Endothelial cell of umbilical vein (primary cell): Measurements from ENCODE around the gene KIF3B. TPM values are rescaled to one million over a fixed set of nuclear protein-coding genes. Genes with fewer than 3 reads are reported as not detected.
"Not testable (repeated sequence)": the region's sequence is repeated elsewhere in the genome, so short reads cannot be mapped to it uniquely, and the experiment has no call there.

Experiments
- BruUV-seq: library from RNA; stranded (reverse); fragments of 400-500 nt; replicated peaks from 2 replicates; lab custom pipeline; 2021; lab: Mats Ljungman, UMichigan
- CTCF ChIA-PET: fragments of 300-600, 350-600 bp; sonication (Branson Sonifier 250); formaldehyde crosslinking; loops from one replicate; lab custom pipeline; 2021; ENCODE audit warnings: antibody characterized with exemption, inconsistent platforms; lab: Charles Lee
- POLR2A ChIA-PET: fragments of 300-600, 350-600 bp; sonication (Branson Sonifier 250); formaldehyde crosslinking; loops from one replicate; lab custom pipeline; 2021; ENCODE audit warnings: antibody characterized with exemption, inconsistent platforms; lab: Charles Lee
- DNase-seq: peaks from one replicate; pipeline ENCODE4 v3.0.0-alpha.2; 2011; ENCODE audit warnings: low read depth, low spot score
- FAIRE-seq: peaks from 2 replicates; lab custom pipeline; 2011; peaks lifted over from hg19 to GRCh38; lab: Jason Lieb, UNC
- H2AFZ ChIP-seq: 2 replicates; pipeline ENCODE4 v1.6.0; 2012; ENCODE audit warnings: low read depth, low read length, control low read depth, inconsistent platforms
- H3K27ac ChIP-seq: 2 replicates; pipeline ENCODE4 v1.5.1; 2011; ENCODE audit warnings: low read depth, mild to moderate bottlenecking, control low read depth, low read length, moderate library complexity; ENCODE audit not compliant: insufficient read depth
- H3K27me3 ChIP-seq, 2 experiments: 2 replicates each; pipeline versions ENCODE4 v1.6.0 to v1.6.1; 2011; ENCODE audit warnings: low read length in 2 of 2, mixed read lengths in 1 of 2; ENCODE audit not compliant: control insufficient read depth in 2 of 2, insufficient read depth in 2 of 2
- H3K36me3 ChIP-seq, 2 experiments: 2 replicates in 1 of 2; 3 replicates in 1 of 2; pipeline ENCODE4 v1.5.1; 2011; ENCODE audit warnings: low read length in 2 of 2, mild to moderate bottlenecking in 1 of 2, moderate library complexity in 1 of 2; ENCODE audit not compliant: control insufficient read depth in 2 of 2, insufficient read depth in 2 of 2; ENCODE audit errors: extremely low read depth in 1 of 2
- H3K4me1 ChIP-seq: 3 replicates; pipeline ENCODE4 v1.5.1; 2011; ENCODE audit warnings: mild to moderate bottlenecking, low read length; ENCODE audit not compliant: control insufficient read depth, insufficient read depth; ENCODE audit errors: extremely low read depth
- H3K4me2 ChIP-seq: 2 replicates; pipeline ENCODE4 v1.6.1; 2011; ENCODE audit warnings: low read length, control low read depth, mixed read lengths; ENCODE audit not compliant: insufficient read depth
- H3K4me3 ChIP-seq, 3 experiments: fragments of 200-600 bp in 1 of 3; sonication (generic), shearing (Covaris generic) in 1 of 3; replicated peaks in 1 of 3; 2 replicates each; pipeline ENCODE4 v1.5.1; 2011 to 2016; ENCODE audit warnings: control low read depth in 3 of 3, low read length in 3 of 3, mild to moderate bottlenecking in 2 of 3, inconsistent platforms in 1 of 3, low read depth in 1 of 3, moderate library complexity in 1 of 3; ENCODE audit not compliant: insufficient read depth in 1 of 3
- H3K79me2 ChIP-seq: 2 replicates; pipeline ENCODE4 v1.6.0; 2012; ENCODE audit warnings: low read length, inconsistent platforms; ENCODE audit not compliant: control insufficient read depth, insufficient read depth
- H3K9ac ChIP-seq: replicated peaks from 2 replicates; pipeline ENCODE3; 2011; ENCODE audit warnings: low read length, control low read depth; ENCODE audit not compliant: insufficient read depth; ENCODE audit errors: extremely low read depth
- H3K9me1 ChIP-seq: replicated peaks from 3 replicates; pipeline ENCODE4 v1.6.0; 2011; ENCODE audit warnings: mild to moderate bottlenecking, low read length; ENCODE audit not compliant: control insufficient read depth, insufficient read depth; ENCODE audit errors: extremely low read depth
- H3K9me3 ChIP-seq: replicated peaks from 2 replicates; pipeline ENCODE4 v1.5.1; 2012; ENCODE audit warnings: low read length, inconsistent platforms; ENCODE audit not compliant: control insufficient read depth, insufficient read depth
- H4K20me1 ChIP-seq: replicated peaks from 2 replicates; pipeline ENCODE3; 2011; ENCODE audit warnings: mild to moderate bottlenecking, low read length; ENCODE audit not compliant: control insufficient read depth, insufficient read depth; ENCODE audit errors: extremely low read depth
- EZH2 ChIP-seq: IDR thresholded peaks from 2 replicates; pipeline ENCODE4 v1.6.1; 2012; ENCODE audit warnings: borderline replicate concordance, low read depth, mild to moderate bottlenecking, moderate library complexity, low read length, inconsistent platforms; ENCODE audit not compliant: severe bottlenecking
- GATA2 ChIP-seq: IDR thresholded peaks from 2 replicates; pipeline ENCODE4 v1.7.0; 2011; ENCODE audit warnings: low read depth, mild to moderate bottlenecking, moderate library complexity, mixed read lengths, low read length; ENCODE audit not compliant: insufficient read length, insufficient read depth
- JUN ChIP-seq: IDR thresholded peaks from 2 replicates; pipeline ENCODE4 v1.6.1; 2011; ENCODE audit warnings: borderline replicate concordance, low read depth; ENCODE audit not compliant: insufficient read length, insufficient read depth
- POLR2A ChIP-seq: IDR thresholded peaks from 2 replicates; pipeline ENCODE4 v1.6.1; 2012; ENCODE audit warnings: low read depth, mild to moderate bottlenecking, control low read depth, low read length
- dilution Hi-C: fragments of 300-500 bp; cut with MboI; formaldehyde crosslinking; loops from one replicate; pipeline ENCODE4 v1.15.0; 2019; ENCODE audit warnings: low sequenced_read_pairs; ENCODE audit not compliant: extremely low pct_ligation_motif_present
- intact Hi-C: fragments of 100-400 bp; cut with micrococcal nuclease; formaldehyde crosslinking; loops from one replicate; pipeline ENCODE4 v1.10.0; 2022
- polyA plus RNA-seq, 4 experiments: library from polyadenylated mRNA; depleted of rRNA in 3 of 4; stranded (reverse) in 3 of 4; unstranded in 1 of 4; fragments of >200 nt; gene quantifications; 2 replicates each; pipeline versions ENCODE4 v1.2.1 to v1.2.3, GENCODE V29; 2011 to 2012; ENCODE audit warnings: missing spikeins in 1 of 4
- total RNA-seq: library from RNA; stranded (reverse); gene quantifications from 2 replicates; pipeline ENCODE4 v1.2.3, GENCODE V29; 2021

KIF3B gene
- total and polyA plus RNA-seq, 2 donors (not counting 3 experiments of a cell fraction or from before 2014, with no cell fraction given) = 14.5 to 25.1 TPM

- Histone ChIP-seq H2AFZ (no peak overlapping the region), H3K4me2 (no peak overlapping the region), H3K4me3 (no peak overlapping the region), H3K36me3 (no peaks in the 10 kb centered on the region), H3K79me2 (peaks cover 13% of the 10 kb centered on the region), H3K27me3 (no peaks in the 10 kb centered on the region), H3K27ac (no peak overlapping the region), H3K9me3 (no peaks in the 10 kb centered on the region), H3K9ac (no peak overlapping the region), H3K9me1 (no peaks in the 10 kb centered on the region), H3K4me1 (no peaks in the 10 kb centered on the region), H4K20me1 (peaks cover 3% of the 10 kb centered on the region)
- dilution Hi-C loops = no loop called here
- no peak for DNase-seq
- intact Hi-C loops = no loop called here
- BruUV-seq = no TSS peak
- no peak for FAIRE-seq
- no peak for TF ChIP-seq POLR2A
- TF ChIP-seq JUN = no peak
- no peak for TF ChIP-seq EZH2
- TF ChIP-seq GATA2 = no peak
- POLR2A ChIA-PET = no interaction called here
- CTCF ChIA-PET = no interaction called here
Observed at GRCh38 chr20:32288225-32288849, 10.9 kb downstream of the KIF3B start.

DNA sequence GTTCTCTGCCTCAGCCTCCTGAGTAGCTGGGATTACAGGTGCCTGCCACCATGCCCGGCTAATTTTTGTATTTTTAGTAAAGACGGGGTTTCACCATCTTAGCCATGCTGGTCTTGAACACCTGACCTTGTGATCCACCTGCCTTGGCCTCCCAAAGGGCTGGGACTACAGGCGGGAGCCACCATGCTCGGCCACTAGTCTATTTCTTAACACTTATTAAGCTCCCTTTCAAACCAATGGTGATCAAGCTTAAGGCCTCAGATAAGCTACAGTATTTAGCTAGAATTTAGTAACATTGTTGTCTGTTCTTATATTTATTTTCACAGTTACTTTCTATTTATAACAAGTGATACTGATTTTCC is 11.8 kb downstream of the KIF3B start:
- dilution Hi-C loops, H3K27ac ChIP-seq, H3K4me2 ChIP-seq, H4K20me1 ChIP-seq, FAIRE-seq, BruUV-seq, intact Hi-C loops, H3K4me3 ChIP-seq, H3K36me3 ChIP-seq, H3K27me3 ChIP-seq, DNase-seq, H3K9me3 ChIP-seq, H3K4me1 ChIP-seq, H2AFZ ChIP-seq, H3K9ac ChIP-seq, H3K9me1 ChIP-seq: not testable (repeated sequence)
- POLR2A ChIA-PET = interaction anchor here (0.6 kb wide), 1 partner anchor 279 kb away, joined by 3 read pairs; the partner anchor contains the start of gene CCM2L
- peaks cover 14% of the 10 kb centered on the region for H3K79me2 ChIP-seq
- CTCF ChIA-PET = interaction anchor here (0.7 to 1.0 kb wide), 2 partner anchors 9 to 14 kb away, joined by 3 to 4 read pairs; no protein-coding TSS in a partner anchor
